ENCODE data around the gene PTCH1. TPM values are rescaled to one million over a fixed set of nuclear protein-coding genes. Genes with fewer than 3 reads are reported as not detected.

PTCH1 gene
- polyA plus RNA-seq, 1 of the 3 experiments (the other 2 are of a cell fraction), result 3.3 TPM

GRCh38 chr9:95458666-95459065 lies 58.1 kb downstream of the PTCH1 start:
- Histone ChIP-seq H3K4me3 (ENCODE audit: low read depth in 2 of 2, low read length in 1 of 2) (no peak overlapping the region; a peak in 1 of 4 replicates), H3K27ac (ENCODE audit: low read depth in 2 of 2, low read length in 1 of 2) (peak overlapping the region in 1 of 2 experiments; percentile 82; a peak in 2 of 4 replicates), H3K4me2 (no peak overlapping the region), H3K79me2 (ENCODE audit: insufficient read depth) (no peaks in the 10 kb centered on the region), H3K9me2 (no peaks in the 10 kb centered on the region), H4K20me1 (ENCODE audit: insufficient read depth) (no peaks in the 10 kb centered on the region), H3K27me3 (ENCODE audit: insufficient read depth) (no peaks in the 10 kb centered on the region), H3K9me3 (no peaks in the 10 kb centered on the region), H3K4me1 (ENCODE audit: control insufficient read depth in 1 of 2, insufficient read depth in 2 of 2, low read depth in 1 of 2, low read length in 1 of 2) (peaks cover 13 to 56% of the 10 kb centered on the region in 2 experiments; a peak in 3 of 4 replicates), H3K36me3 (replicated peaks in 1 of 2; ENCODE audit: control insufficient read depth in 1 of 2, insufficient read depth in 2 of 2, low read length in 1 of 2) (peaks cover 10 to 51% of the 10 kb centered on the region in 2 experiments), H3K9ac (no peak overlapping the region), H3F3A (replicated peaks; ENCODE audit: insufficient read depth) (peaks cover 9% of the 10 kb centered on the region), H2AFZ (ENCODE audit: low read depth) (no peak overlapping the region)
- 48% methylated on average over 6 of the region's 6 CpGs for WGBS (ENCODE audit: low lambda C conversion rate)
- POLR2A ChIA-PET, result interaction anchor here (1.1 to 1.2 kb wide), 2 partner anchors 35 to 50 kb away, joined by 4 to 7 read pairs; no protein-coding TSS in a partner anchor
- peak; percentile 83 for DNase-seq
- CTCF ChIA-PET, result interaction anchor here (1.3 kb wide), 1 partner anchor 41 kb away, joined by 4 read pairs; no protein-coding TSS in a partner anchor
- TF ChIP-seq POLR2AphosphoS5 (IDR thresholded peaks at IDR 0.05; ENCODE audit: low read depth, low read length) (peak; percentile 39; the same call in 1 of the 2 replicates), FOXJ3 (CRISPR knock-in tag; IDR thresholded peaks at IDR 0.05) (peak; percentile 81), NRF1 (IDR thresholded peaks at IDR 0.05; ENCODE audit: low read depth, low read length) (no peak), CTCF (IDR thresholded peaks at IDR 0.05) (no peak), YY1 (IDR thresholded peaks at IDR 0.05; ENCODE audit: low read depth) (no peak), JUND (IDR thresholded peaks at IDR 0.05) (no peak), TEAD4 (IDR thresholded peaks at IDR 0.05; ENCODE audit: borderline replicate concordance, insufficient read depth) (no peak), RFX5 (IDR thresholded peaks at IDR 0.05; ENCODE audit: low read length) (no peak), RXRA (IDR thresholded peaks at IDR 0.05; ENCODE audit: borderline replicate concordance, low read depth) (no peak), GABPA (IDR thresholded peaks at IDR 0.05; ENCODE audit: low read depth) (no peak), TCF12 (IDR thresholded peaks at IDR 0.05) (peak; percentile 35; the same call in 1 of the 2 replicates), USF1 (IDR thresholded peaks at IDR 0.05; ENCODE audit: borderline replicate concordance, low read depth) (no peak), MXI1 (IDR thresholded peaks at IDR 0.05; ENCODE audit: low read depth, low read length) (peak; percentile 74; the same call in 1 of the 2 replicates), RCOR1 (IDR thresholded peaks at IDR 0.05; ENCODE audit: low read length) (peak; percentile 94), NFIC (IDR thresholded peaks at IDR 0.05; ENCODE audit: borderline replicate concordance) (peak; percentile 41; the same call in 1 of the 2 replicates), MEF2A (IDR thresholded peaks at IDR 0.05; ENCODE audit: borderline replicate concordance, low read depth) (no peak), SIN3A (IDR thresholded peaks at IDR 0.05; ENCODE audit: borderline replicate concordance, low read depth, low read length) (no peak), ELF1 (IDR thresholded peaks at IDR 0.05) (no peak), MAX (IDR thresholded peaks at IDR 0.05; ENCODE audit: low read depth) (no peak), FOSL2 (IDR thresholded peaks at IDR 0.05; ENCODE audit: borderline replicate concordance, low read depth) (no peak), EP300 (IDR thresholded peaks at IDR 0.05; ENCODE audit: borderline replicate concordance in 1 of 2, low read depth in 1 of 2, low read length in 1 of 2) (peak in 1 of 2 experiments; percentile 94; a peak in 2 of 4 replicates), USF2 (IDR thresholded peaks at IDR 0.05; ENCODE audit: borderline replicate concordance, low read depth, low read length) (no peak), CHD2 (IDR thresholded peaks at IDR 0.05; ENCODE audit: low read length, partially characterized antibody) (peak; percentile 89), RAD21 (IDR thresholded peaks at IDR 0.05; ENCODE audit: low read length) (peak; percentile 39), EZH2phosphoT487 (IDR thresholded peaks at IDR 0.05; ENCODE audit: borderline replicate concordance, low read depth) (no peak), GATA2 (CRISPR knock-in tag; IDR thresholded peaks at IDR 0.05) (peak; percentile 78)
- TF ChIP-seq, protein P1, sequence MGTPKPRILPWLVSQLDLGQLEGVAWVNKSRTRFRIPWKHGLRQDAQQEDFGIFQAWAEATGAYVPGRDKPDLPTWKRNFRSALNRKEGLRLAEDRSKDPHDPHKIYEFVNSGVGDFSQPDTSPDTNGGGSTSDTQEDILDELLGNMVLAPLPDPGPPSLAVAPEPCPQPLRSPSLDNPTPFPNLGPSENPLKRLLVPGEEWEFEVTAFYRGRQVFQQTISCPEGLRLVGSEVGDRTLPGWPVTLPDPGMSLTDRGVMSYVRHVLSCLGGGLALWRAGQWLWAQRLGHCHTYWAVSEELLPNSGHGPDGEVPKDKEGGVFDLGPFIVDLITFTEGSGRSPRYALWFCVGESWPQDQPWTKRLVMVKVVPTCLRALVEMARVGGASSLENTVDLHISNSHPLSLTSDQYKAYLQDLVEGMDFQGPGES (IDR thresholded peaks at IDR 0.05; ENCODE audit: low read depth, low read length), result no peak
- TF ChIP-seq, protein P2, sequence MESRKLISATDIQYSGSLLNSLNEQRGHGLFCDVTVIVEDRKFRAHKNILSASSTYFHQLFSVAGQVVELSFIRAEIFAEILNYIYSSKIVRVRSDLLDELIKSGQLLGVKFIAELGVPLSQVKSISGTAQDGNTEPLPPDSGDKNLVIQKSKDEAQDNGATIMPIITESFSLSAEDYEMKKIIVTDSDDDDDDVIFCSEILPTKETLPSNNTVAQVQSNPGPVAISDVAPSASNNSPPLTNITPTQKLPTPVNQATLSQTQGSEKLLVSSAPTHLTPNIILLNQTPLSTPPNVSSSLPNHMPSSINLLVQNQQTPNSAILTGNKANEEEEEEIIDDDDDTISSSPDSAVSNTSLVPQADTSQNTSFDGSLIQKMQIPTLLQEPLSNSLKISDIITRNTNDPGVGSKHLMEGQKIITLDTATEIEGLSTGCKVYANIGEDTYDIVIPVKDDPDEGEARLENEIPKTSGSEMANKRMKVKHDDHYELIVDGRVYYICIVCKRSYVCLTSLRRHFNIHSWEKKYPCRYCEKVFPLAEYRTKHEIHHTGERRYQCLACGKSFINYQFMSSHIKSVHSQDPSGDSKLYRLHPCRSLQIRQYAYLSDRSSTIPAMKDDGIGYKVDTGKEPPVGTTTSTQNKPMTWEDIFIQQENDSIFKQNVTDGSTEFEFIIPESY (IDR thresholded peaks at IDR 0.05; ENCODE audit: borderline replicate concordance, low read depth), result no peak
